Caco-2 (cell line): ENCODE data around the gene TRAF3. TPM values are rescaled to one million over a fixed set of nuclear protein-coding genes. Genes with fewer than 3 reads are reported as not detected.

Source experiments
- BruUV-seq: library from RNA; stranded (reverse); fragments of 400-500 nt; replicated peaks from 2 replicates; lab custom pipeline; 2021; lab: Mats Ljungman, UMichigan
- CTCF ChIA-PET: fragments of 300-600 bp; sonication (Branson Sonifier 250); formaldehyde crosslinking; loops from one replicate; lab custom pipeline; 2022; ENCODE audit warnings: antibody characterized with exemption; lab: Charles Lee
- POLR2A ChIA-PET: fragments of 300-600 bp; sonication (Branson Sonifier 250); formaldehyde crosslinking; loops from one replicate; lab custom pipeline; 2022; ENCODE audit warnings: antibody characterized with exemption; lab: Charles Lee
- DNase-seq, 2 experiments: peaks; one replicate each; pipeline versions ENCODE4 v3.0.0 to v3.0.0-alpha.2; 2020 to 2022
- H3K27me3 ChIP-seq: replicated peaks from 2 replicates; pipeline ENCODE4 v1.6.0; 2011; ENCODE audit warnings: low read length; ENCODE audit not compliant: control insufficient read depth, insufficient read depth
- H3K36me3 ChIP-seq: 2 replicates; pipeline ENCODE4 v1.5.1; 2011; ENCODE audit warnings: low read length; ENCODE audit not compliant: control insufficient read depth, insufficient read depth
- H3K4me1 ChIP-seq: fragments of 250-450 bp; sonication (Bioruptor Pico); 2 replicates; pipeline ENCODE4 v1.5.1; 2020; ENCODE audit warnings: mild to moderate bottlenecking
- H3K4me3 ChIP-seq: 2 replicates; pipeline ENCODE4 v1.5.1; 2011; ENCODE audit warnings: low read depth, mild to moderate bottlenecking, control low read depth, low read length
- H3K9me3 ChIP-seq: fragments of 250-450 bp; sonication (Bioruptor Pico); 2 replicates; pipeline ENCODE4 v1.5.1; 2020; ENCODE audit warnings: mild to moderate bottlenecking, moderate library complexity
- H3K27ac Mint-ChIP-seq: one replicate; pipeline ENCODE4 v1.8.0; 2022; ENCODE audit warnings: mixed read lengths; ENCODE audit not compliant: unreplicated experiment
- H3K27me3 Mint-ChIP-seq: one replicate; pipeline ENCODE4 v1.8.0; 2022; ENCODE audit warnings: mixed read lengths; ENCODE audit not compliant: insufficient read depth, unreplicated experiment
- H3K36me3 Mint-ChIP-seq: one replicate; pipeline ENCODE4 v1.8.0; 2022; ENCODE audit warnings: mild to moderate bottlenecking, mixed read lengths; ENCODE audit not compliant: insufficient read depth, unreplicated experiment
- H3K4me1 Mint-ChIP-seq: one replicate; pipeline ENCODE4 v1.8.0; 2022; ENCODE audit warnings: low read depth, mixed read lengths; ENCODE audit not compliant: unreplicated experiment
- H3K4me3 Mint-ChIP-seq: one replicate; pipeline ENCODE4 v1.8.0; 2022; ENCODE audit warnings: mild to moderate bottlenecking, moderate library complexity, mixed read lengths; ENCODE audit not compliant: unreplicated experiment
- H3K9me3 Mint-ChIP-seq: one replicate; pipeline ENCODE4 v1.8.0; 2022; ENCODE audit warnings: mixed read lengths; ENCODE audit not compliant: unreplicated experiment
- intact Hi-C: fragments of 100-400 bp; cut with micrococcal nuclease; formaldehyde crosslinking; loops from one replicate; pipeline ENCODE4 v1.10.0; 2022; ENCODE audit not compliant: unreplicated experiment
- total RNA-seq: library from RNA; stranded (reverse); gene quantifications from 2 replicates; pipeline ENCODE4 v1.2.3, GENCODE V29; 2022
- TF ChIP-seq, protein P1 (sequence below), 2 experiments: fragments of 200-600 bp in 1 of 2; IDR thresholded peaks; 1 replicate in 1 of 2; 2 replicates in 1 of 2; pipeline versions ENCODE4 v1.5.1 to v1.8.0; 2011 to 2022; ENCODE audit warnings: antibody characterized with exemption in 1 of 2, control low read depth in 1 of 2, inconsistent platforms in 1 of 2, low read depth in 1 of 2, low read length in 1 of 2, mild to moderate bottlenecking in 1 of 2, moderate library complexity in 1 of 2; ENCODE audit not compliant: insufficient read depth in 1 of 2, severe bottlenecking in 1 of 2, unreplicated experiment in 1 of 2

TRAF3 gene
- total RNA-seq, 1 experiment from 2014 or later = 16.6 TPM

GRCh38 chr14:102804858-102805257, 27.6 kb downstream of the TRAF3 start:
- Histone ChIP-seq H3K4me3 (no peak overlapping the region), H3K9me3 (no peaks in the 10 kb centered on the region), H3K4me1 (0 out of 2 replicates have a peak, but pooled peaks cover 2% of the 10 kb centered on the region), H3K36me3 (no peaks in the 10 kb centered on the region), H3K27me3 (no peaks in the 10 kb centered on the region)
- TF ChIP-seq, protein P1, sequence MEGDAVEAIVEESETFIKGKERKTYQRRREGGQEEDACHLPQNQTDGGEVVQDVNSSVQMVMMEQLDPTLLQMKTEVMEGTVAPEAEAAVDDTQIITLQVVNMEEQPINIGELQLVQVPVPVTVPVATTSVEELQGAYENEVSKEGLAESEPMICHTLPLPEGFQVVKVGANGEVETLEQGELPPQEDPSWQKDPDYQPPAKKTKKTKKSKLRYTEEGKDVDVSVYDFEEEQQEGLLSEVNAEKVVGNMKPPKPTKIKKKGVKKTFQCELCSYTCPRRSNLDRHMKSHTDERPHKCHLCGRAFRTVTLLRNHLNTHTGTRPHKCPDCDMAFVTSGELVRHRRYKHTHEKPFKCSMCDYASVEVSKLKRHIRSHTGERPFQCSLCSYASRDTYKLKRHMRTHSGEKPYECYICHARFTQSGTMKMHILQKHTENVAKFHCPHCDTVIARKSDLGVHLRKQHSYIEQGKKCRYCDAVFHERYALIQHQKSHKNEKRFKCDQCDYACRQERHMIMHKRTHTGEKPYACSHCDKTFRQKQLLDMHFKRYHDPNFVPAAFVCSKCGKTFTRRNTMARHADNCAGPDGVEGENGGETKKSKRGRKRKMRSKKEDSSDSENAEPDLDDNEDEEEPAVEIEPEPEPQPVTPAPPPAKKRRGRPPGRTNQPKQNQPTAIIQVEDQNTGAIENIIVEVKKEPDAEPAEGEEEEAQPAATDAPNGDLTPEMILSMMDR (IDR thresholded peaks at IDR 0.05; ENCODE audit: insufficient read depth in 1 of 2, low read depth in 1 of 2, low read length in 1 of 2, severe bottlenecking in 1 of 2, unreplicated experiment in 1 of 2) = no peak
- no TSS peak for BruUV-seq
- DNase-seq = no peak
- ChIA-PET POLR2A (no interaction called here), CTCF (no interaction called here)
- no peak overlapping the region for H3K27ac Mint-ChIP-seq
- H3K9me3 Mint-ChIP-seq = no peaks in the 10 kb centered on the region
- peaks cover 12% of the 10 kb centered on the region for H3K4me1 Mint-ChIP-seq
- intact Hi-C loops = no loop called here
- H3K36me3 Mint-ChIP-seq = no peaks in the 10 kb centered on the region
- no peaks in the 10 kb centered on the region for H3K27me3 Mint-ChIP-seq
- H3K4me3 Mint-ChIP-seq = no peak overlapping the region

DNA sequence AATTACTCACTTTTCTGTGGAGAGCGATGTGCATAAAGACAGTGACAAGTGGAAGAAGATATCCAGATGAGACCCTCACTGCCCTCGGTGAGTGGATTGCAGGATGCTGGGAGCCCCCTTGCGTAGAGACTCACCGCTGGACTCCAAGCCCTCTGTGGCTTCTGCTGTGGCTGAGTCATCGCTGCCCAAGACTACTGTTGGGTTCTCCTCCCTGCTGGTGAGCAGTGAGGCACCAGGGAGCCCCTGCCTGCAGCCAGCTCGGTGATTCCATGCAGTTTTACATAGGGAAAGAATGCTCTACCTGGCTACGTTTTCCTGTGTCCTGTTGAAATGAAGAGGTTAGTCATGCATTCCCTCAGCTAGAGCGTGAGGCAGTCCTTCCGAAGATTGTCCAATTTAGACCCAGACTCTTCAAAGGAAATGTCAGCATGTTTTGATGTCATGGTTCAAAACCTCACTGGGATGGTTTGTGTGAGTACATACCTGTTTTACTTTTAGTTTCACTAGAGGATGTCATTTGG, 28.2 kb downstream of the TRAF3 start:
- H3K36me3 Mint-ChIP-seq = no peaks in the 10 kb centered on the region
- TF ChIP-seq, protein P1 (IDR thresholded peaks at IDR 0.05; ENCODE audit: insufficient read depth in 1 of 2, low read depth in 1 of 2, low read length in 1 of 2, severe bottlenecking in 1 of 2, unreplicated experiment in 1 of 2) = no peak
- no peaks in the 10 kb centered on the region for H3K9me3 Mint-ChIP-seq
- no peak overlapping the region for H3K27ac Mint-ChIP-seq
- POLR2A ChIA-PET = no interaction called here
- CTCF ChIA-PET = no interaction called here
- Histone ChIP-seq H3K4me3 (no peak overlapping the region), H3K27me3 (no peaks in the 10 kb centered on the region), H3K4me1 (0 out of 2 replicates have a peak, but pooled peaks cover 4% of the 10 kb centered on the region), H3K36me3 (no peaks in the 10 kb centered on the region), H3K9me3 (no peaks in the 10 kb centered on the region)
- intact Hi-C loops = no loop called here
- DNase-seq = no peak
- no peaks in the 10 kb centered on the region for H3K27me3 Mint-ChIP-seq
- no peak overlapping the region for H3K4me3 Mint-ChIP-seq
- BruUV-seq = no TSS peak
- H3K4me1 Mint-ChIP-seq = peaks cover 18% of the 10 kb centered on the region

DNA sequence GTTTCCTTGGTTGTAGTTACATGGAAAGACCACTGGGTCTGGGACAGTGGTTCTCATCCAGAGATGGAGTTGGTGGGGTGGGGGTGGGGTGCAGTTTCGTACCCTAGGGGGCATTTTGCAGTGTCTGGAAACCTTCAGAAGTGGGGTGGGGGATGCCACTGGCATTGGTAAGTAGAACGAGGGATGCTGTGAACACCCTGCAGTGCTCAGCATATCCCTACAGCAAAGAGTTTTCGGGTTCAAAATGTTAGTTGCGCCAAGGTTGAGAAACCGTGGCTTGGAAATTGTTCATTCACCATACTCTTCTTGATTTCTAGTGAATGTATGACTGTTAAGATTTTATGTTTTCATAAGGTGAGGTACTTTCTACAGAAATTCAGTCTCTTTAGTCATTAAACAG, 28.7 kb downstream of the TRAF3 start:
- no peak overlapping the region for H3K27ac Mint-ChIP-seq
- intact Hi-C loops = no loop called here

More for the DNA sequence above, 28.7 kb downstream of the TRAF3 start:
- no TSS peak for BruUV-seq
- TF ChIP-seq, protein P1 (IDR thresholded peaks at IDR 0.05; ENCODE audit: insufficient read depth in 1 of 2, low read depth in 1 of 2, low read length in 1 of 2, severe bottlenecking in 1 of 2, unreplicated experiment in 1 of 2) = no peak
- H3K4me3 Mint-ChIP-seq = no peak overlapping the region
- no peak for DNase-seq
- Histone ChIP-seq H3K36me3 (no peaks in the 10 kb centered on the region), H3K27me3 (no peaks in the 10 kb centered on the region), H3K4me1 (peaks cover 7% of the 10 kb centered on the region; the same call in 1 of the 2 replicates), H3K4me3 (no peak overlapping the region), H3K9me3 (no peaks in the 10 kb centered on the region)
- H3K9me3 Mint-ChIP-seq = no peaks in the 10 kb centered on the region
- POLR2A ChIA-PET = no interaction called here
- CTCF ChIA-PET = interaction anchor here (0.5 kb wide), 1 partner anchor 92 kb away, joined by 3 read pairs; no protein-coding TSS in a partner anchor
- H3K4me1 Mint-ChIP-seq = peaks cover 18% of the 10 kb centered on the region
- H3K36me3 Mint-ChIP-seq = no peaks in the 10 kb centered on the region
- H3K27me3 Mint-ChIP-seq = no peaks in the 10 kb centered on the region
